ENCODE results near the gene LCN6.
"Not testable (repeated sequence)": the region's sequence is repeated elsewhere in the genome, so short reads cannot be mapped to it uniquely, and the experiment has no call there.

LCN6 gene

GRCh38 chr9:136760834-136761544 lies 12.7 kb upstream of the LCN6 start:
- DNase-seq (ENCODE audit: low read depth) = peak; percentile 58
- not testable (repeated sequence) for H3K4me3 ChIP-seq (ENCODE audit: low read depth, low read length)
- TF ChIP-seq CTCF (IDR thresholded peaks at IDR 0.05; ENCODE audit: insufficient read depth, low read depth, low read length, missing control alignments) = peak; percentile 59

- no peak for TF ChIP-seq CTCF (IDR thresholded peaks at IDR 0.05; ENCODE audit: insufficient read depth, low read depth, low read length, missing control alignments)
- no peak for DNase-seq (ENCODE audit: low read depth)
- H3K4me3 ChIP-seq (ENCODE audit: low read depth, low read length) = no peak overlapping the region
Observed at GRCh38 chr9:136760424-136760823, 12.1 kb upstream of the LCN6 start.

- no peak for DNase-seq (ENCODE audit: low read depth)
- no peak for TF ChIP-seq CTCF (IDR thresholded peaks at IDR 0.05; ENCODE audit: insufficient read depth, low read depth, low read length, missing control alignments)
- H3K4me3 ChIP-seq (ENCODE audit: low read depth, low read length) = no peak overlapping the region
Observed at GRCh38 chr9:136759436-136760325, 11.4 kb upstream of the LCN6 start.

- no peak for DNase-seq (ENCODE audit: low read depth)
- TF ChIP-seq CTCF (IDR thresholded peaks at IDR 0.05; ENCODE audit: insufficient read depth, low read depth, low read length, missing control alignments) = no peak
- no peak overlapping the region for H3K4me3 ChIP-seq (ENCODE audit: low read depth, low read length)
Observed at GRCh38 chr9:136759001-136759400, 10.7 kb upstream of the LCN6 start.

- no peak overlapping the region for H3K4me3 ChIP-seq (ENCODE audit: low read depth, low read length)
- TF ChIP-seq CTCF (IDR thresholded peaks at IDR 0.05; ENCODE audit: insufficient read depth, low read depth, low read length, missing control alignments) = no peak
- DNase-seq (ENCODE audit: low read depth) = no peak
Observed at GRCh38 chr9:136757751-136758140, 9.4 kb upstream of the LCN6 start.

- no peak for TF ChIP-seq CTCF (IDR thresholded peaks at IDR 0.05; ENCODE audit: insufficient read depth, low read depth, low read length, missing control alignments)
- no peak overlapping the region for H3K4me3 ChIP-seq (ENCODE audit: low read depth, low read length)
- no peak for DNase-seq (ENCODE audit: low read depth)
Observed at GRCh38 chr9:136757328-136757727, 9.0 kb upstream of the LCN6 start.

Measured in GM12865 (cell line).